Measurements from ENCODE around the gene NLRC3. TPM values are rescaled to one million over a fixed set of nuclear protein-coding genes. Genes with fewer than 3 reads are reported as not detected.

Gene NLRC3
- total RNA-seq, 1 experiment from 2014 or later, result 22.4 TPM

- Histone ChIP-seq H3K9me3 (ENCODE audit: low read length) (no peaks in the 10 kb centered on the region), H2AFZ (ENCODE audit: low read length) (no peak overlapping the region), H4K20me1 (ENCODE audit: insufficient read depth, low read depth, low read length) (no peaks in the 10 kb centered on the region), H3K36me3 (ENCODE audit: insufficient read depth, low read length) (peaks cover 19% of the 10 kb centered on the region; the same call in 1 of the 2 replicates), H3K4me3 (ENCODE audit: low read length) (no peak overlapping the region), H3K4me1 (ENCODE audit: low read length) (peaks cover 44% of the 10 kb centered on the region), H3K9me2 (replicated peaks; ENCODE audit: insufficient read depth, low read length) (no peaks in the 10 kb centered on the region), H3K79me2 (ENCODE audit: low read length) (peaks cover 16% of the 10 kb centered on the region), H3K27me3 (ENCODE audit: low read length) (no peaks in the 10 kb centered on the region), H3K27ac (ENCODE audit: low read length) (peak overlapping the region; percentile 95), H3K9ac (ENCODE audit: low read length) (no peak overlapping the region), H3K4me2 (ENCODE audit: low read depth, low read length, poor library complexity, severe bottlenecking) (no peak overlapping the region)
- DNase-seq, result no peak
Observed at GRCh38 chr16:3581392-3581791, 4.2 kb upstream of the NLRC3 start.

- H3K9ac ChIP-seq (ENCODE audit: low read length), result peak overlapping the region; percentile 64; the same call in 1 of the 2 replicates
- peaks cover 48% of the 10 kb centered on the region for H3K4me1 ChIP-seq (ENCODE audit: low read length)
- no peak overlapping the region for H2AFZ ChIP-seq (ENCODE audit: low read length)
- no peaks in the 10 kb centered on the region for H4K20me1 ChIP-seq (ENCODE audit: insufficient read depth, low read depth, low read length)
- H3K27me3 ChIP-seq (ENCODE audit: low read length), result no peaks in the 10 kb centered on the region
- peaks cover 12% of the 10 kb centered on the region; the same call in 1 of the 2 replicates for H3K36me3 ChIP-seq (ENCODE audit: insufficient read depth, low read length)
- no peaks in the 10 kb centered on the region for H3K9me3 ChIP-seq (ENCODE audit: low read length)
- H3K4me3 ChIP-seq (ENCODE audit: low read length), result no peak overlapping the region
- no peaks in the 10 kb centered on the region for H3K9me2 ChIP-seq (replicated peaks; ENCODE audit: insufficient read depth, low read length)
- peak overlapping the region; percentile 95 for H3K27ac ChIP-seq (ENCODE audit: low read length)
- H3K4me2 ChIP-seq (ENCODE audit: low read depth, low read length, poor library complexity, severe bottlenecking), result peak overlapping the region; percentile 43
- H3K79me2 ChIP-seq (ENCODE audit: low read length), result peaks cover 18% of the 10 kb centered on the region
- no peak for DNase-seq
Observed at GRCh38 chr16:3580686-3581085, 3.5 kb upstream of the NLRC3 start.

- no peaks in the 10 kb centered on the region for H4K20me1 ChIP-seq (ENCODE audit: insufficient read depth, low read depth, low read length)
- H3K9me2 ChIP-seq (replicated peaks; ENCODE audit: insufficient read depth, low read length), result no peaks in the 10 kb centered on the region
- no peaks in the 10 kb centered on the region for H3K27me3 ChIP-seq (ENCODE audit: low read length)
- H2AFZ ChIP-seq (ENCODE audit: low read length), result no peak overlapping the region
- H3K4me3 ChIP-seq (ENCODE audit: low read length), result no peak overlapping the region
- peak overlapping the region; percentile 95 for H3K27ac ChIP-seq (ENCODE audit: low read length)
- DNase-seq, result peak; percentile 52
- peak overlapping the region; percentile 43 for H3K4me2 ChIP-seq (ENCODE audit: low read depth, low read length, poor library complexity, severe bottlenecking)
- peaks cover 11% of the 10 kb centered on the region; the same call in 1 of the 2 replicates for H3K36me3 ChIP-seq (ENCODE audit: insufficient read depth, low read length)
- peak overlapping the region; percentile 64 for H3K9ac ChIP-seq (ENCODE audit: low read length)
- H3K4me1 ChIP-seq (ENCODE audit: low read length), result peaks cover 52% of the 10 kb centered on the region
- peaks cover 22% of the 10 kb centered on the region for H3K79me2 ChIP-seq (ENCODE audit: low read length)
- H3K9me3 ChIP-seq (ENCODE audit: low read length), result no peaks in the 10 kb centered on the region
Observed at GRCh38 chr16:3580251-3580651, 3.0 kb upstream of the NLRC3 start.

GRCh38 chr16:3579776-3580175 is 2.6 kb upstream of the NLRC3 start:
- Histone ChIP-seq H2AFZ (ENCODE audit: low read length) (no peak overlapping the region), H4K20me1 (ENCODE audit: insufficient read depth, low read depth, low read length) (no peaks in the 10 kb centered on the region), H3K4me1 (ENCODE audit: low read length) (peaks cover 56% of the 10 kb centered on the region), H3K4me2 (ENCODE audit: low read depth, low read length, poor library complexity, severe bottlenecking) (peak overlapping the region; percentile 43), H3K9ac (ENCODE audit: low read length) (peak overlapping the region; percentile 64), H3K9me2 (replicated peaks; ENCODE audit: insufficient read depth, low read length) (no peaks in the 10 kb centered on the region), H3K27ac (ENCODE audit: low read length) (peak overlapping the region; percentile 95), H3K36me3 (ENCODE audit: insufficient read depth, low read length) (peaks cover 11% of the 10 kb centered on the region; the same call in 1 of the 2 replicates), H3K27me3 (ENCODE audit: low read length) (no peaks in the 10 kb centered on the region), H3K79me2 (ENCODE audit: low read length) (peaks cover 27% of the 10 kb centered on the region), H3K9me3 (ENCODE audit: low read length) (no peaks in the 10 kb centered on the region), H3K4me3 (ENCODE audit: low read length) (no peak overlapping the region)
- DNase-seq, result no peak

- Histone ChIP-seq H3K9me3 (ENCODE audit: low read length) (no peaks in the 10 kb centered on the region), H3K79me2 (ENCODE audit: low read length) (peaks cover 35% of the 10 kb centered on the region), H4K20me1 (ENCODE audit: insufficient read depth, low read depth, low read length) (no peaks in the 10 kb centered on the region), H3K9me2 (replicated peaks; ENCODE audit: insufficient read depth, low read length) (no peaks in the 10 kb centered on the region), H2AFZ (ENCODE audit: low read length) (no peak overlapping the region), H3K4me1 (ENCODE audit: low read length) (peaks cover 56% of the 10 kb centered on the region), H3K36me3 (ENCODE audit: insufficient read depth, low read length) (peaks cover 8% of the 10 kb centered on the region; the same call in 1 of the 2 replicates), H3K4me2 (ENCODE audit: low read depth, low read length, poor library complexity, severe bottlenecking) (peak overlapping the region; percentile 90), H3K27ac (ENCODE audit: low read length) (peak overlapping the region; percentile 95), H3K27me3 (ENCODE audit: low read length) (no peaks in the 10 kb centered on the region), H3K9ac (ENCODE audit: low read length) (peak overlapping the region; percentile 98), H3K4me3 (ENCODE audit: low read length) (peak overlapping the region; percentile 95; the same call in 1 of the 2 replicates)
- DNase-seq, result peak; percentile 72
Observed at GRCh38 chr16:3578610-3579551, 1.7 kb upstream of the NLRC3 start.

GRCh38 chr16:3578121-3578520 is 918 bp upstream of the NLRC3 start:
- peaks cover 56% of the 10 kb centered on the region for H3K4me1 ChIP-seq (ENCODE audit: low read length)
- peaks cover 39% of the 10 kb centered on the region for H3K79me2 ChIP-seq (ENCODE audit: low read length)
- no peaks in the 10 kb centered on the region for H4K20me1 ChIP-seq (ENCODE audit: insufficient read depth, low read depth, low read length)
- peak overlapping the region; percentile 98 for H3K9ac ChIP-seq (ENCODE audit: low read length)
- no peaks in the 10 kb centered on the region for H3K27me3 ChIP-seq (ENCODE audit: low read length)
- H3K36me3 ChIP-seq (ENCODE audit: insufficient read depth, low read length), result peaks cover 4% of the 10 kb centered on the region
- H2AFZ ChIP-seq (ENCODE audit: low read length), result no peak overlapping the region
- H3K4me2 ChIP-seq (ENCODE audit: low read depth, low read length, poor library complexity, severe bottlenecking), result peak overlapping the region; percentile 90
- no peaks in the 10 kb centered on the region for H3K9me2 ChIP-seq (replicated peaks; ENCODE audit: insufficient read depth, low read length)
- H3K27ac ChIP-seq (ENCODE audit: low read length), result peak overlapping the region; percentile 95
- peak; percentile 63 for DNase-seq
- no peaks in the 10 kb centered on the region for H3K9me3 ChIP-seq (ENCODE audit: low read length)
- H3K4me3 ChIP-seq (ENCODE audit: low read length), result peak overlapping the region; percentile 95; the same call in 1 of the 2 replicates

GRCh38 chr16:3576211-3576610 is 992 bp downstream of the NLRC3 start:
- Histone ChIP-seq H3K4me3 (ENCODE audit: low read length) (peak overlapping the region; percentile 95), H2AFZ (ENCODE audit: low read length) (no peak overlapping the region)

GRCh38 chr16:3575491-3575890 is 1.7 kb downstream of the NLRC3 start:
- H3K27ac ChIP-seq (ENCODE audit: low read length), result peak overlapping the region; percentile 95
- H3K79me2 ChIP-seq (ENCODE audit: low read length), result peaks cover 58% of the 10 kb centered on the region
- peak overlapping the region; percentile 98 for H3K9ac ChIP-seq (ENCODE audit: low read length)
- peaks cover 49% of the 10 kb centered on the region for H3K4me1 ChIP-seq (ENCODE audit: low read length)
- peak overlapping the region; percentile 95 for H3K4me3 ChIP-seq (ENCODE audit: low read length)
- no peaks in the 10 kb centered on the region for H3K27me3 ChIP-seq (ENCODE audit: low read length)
- no peaks in the 10 kb centered on the region for H4K20me1 ChIP-seq (ENCODE audit: insufficient read depth, low read depth, low read length)
- H2AFZ ChIP-seq (ENCODE audit: low read length), result no peak overlapping the region
- no peaks in the 10 kb centered on the region for H3K9me2 ChIP-seq (replicated peaks; ENCODE audit: insufficient read depth, low read length)
- H3K9me3 ChIP-seq (ENCODE audit: low read length), result peaks cover 3% of the 10 kb centered on the region
- DNase-seq, result no peak
- peak overlapping the region; percentile 90 for H3K4me2 ChIP-seq (ENCODE audit: low read depth, low read length, poor library complexity, severe bottlenecking)
- H3K36me3 ChIP-seq (ENCODE audit: insufficient read depth, low read length), result peaks cover 19% of the 10 kb centered on the region

More at GRCh38 chr16:3576211-3576610, 992 bp downstream of the NLRC3 start:
- Histone ChIP-seq H3K4me2 (ENCODE audit: low read depth, low read length, poor library complexity, severe bottlenecking) (peak overlapping the region; percentile 90), H3K9me2 (replicated peaks; ENCODE audit: insufficient read depth, low read length) (no peaks in the 10 kb centered on the region), H3K9me3 (ENCODE audit: low read length) (no peaks in the 10 kb centered on the region), H3K9ac (ENCODE audit: low read length) (peak overlapping the region; percentile 98), H3K36me3 (ENCODE audit: insufficient read depth, low read length) (peaks cover 13% of the 10 kb centered on the region), H3K4me1 (ENCODE audit: low read length) (peaks cover 56% of the 10 kb centered on the region), H4K20me1 (ENCODE audit: insufficient read depth, low read depth, low read length) (no peaks in the 10 kb centered on the region), H3K27me3 (ENCODE audit: low read length) (no peaks in the 10 kb centered on the region), H3K27ac (ENCODE audit: low read length) (peak overlapping the region; percentile 95), H3K79me2 (ENCODE audit: low read length) (peaks cover 51% of the 10 kb centered on the region)
- no peak for DNase-seq

Data from Karpas-422 (cell line).